GM21515 (cell line): ENCODE measurements around the gene ANO7.
"Not testable (repeated sequence)": the region's sequence is repeated elsewhere in the genome, so short reads cannot be mapped to it uniquely, and the experiment has no call there.

Experiments
- ATAC-seq: cut with Tn5 transposase; IDR thresholded peaks from one replicate; pipeline ENCODE4 v1.9.1; 2021; ENCODE audit not compliant: unreplicated experiment

ANO7 gene

GRCh38 chr2:241189093-241189855 is 797 bp downstream of the ANO7 start:
- no peak for ATAC-seq

DNA sequence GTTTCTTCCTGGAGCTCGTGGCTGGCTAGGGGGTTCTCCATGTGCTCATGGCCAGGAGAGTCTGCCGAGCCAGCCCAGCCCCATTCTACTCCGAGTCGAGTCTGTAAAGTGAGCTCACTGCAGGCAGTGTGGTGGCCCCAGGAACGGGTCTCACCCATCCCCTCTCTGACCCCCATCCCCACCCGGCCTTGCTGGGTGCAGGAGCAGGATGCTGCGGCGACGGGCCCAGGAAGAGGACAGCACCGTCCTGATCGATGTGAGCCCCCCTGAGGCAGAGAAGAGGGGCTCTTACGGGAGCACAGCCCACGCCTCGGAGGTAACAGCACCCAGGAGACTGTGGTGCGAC is 1.4 kb downstream of the ANO7 start:
- no peak for ATAC-seq

- ATAC-seq: no peak
Observed at GRCh38 chr2:241190291-241190981, 2.0 kb downstream of the ANO7 start.

GRCh38 chr2:241191081-241191480 is 2.6 kb downstream of the ANO7 start:
- no peak for ATAC-seq

DNA sequence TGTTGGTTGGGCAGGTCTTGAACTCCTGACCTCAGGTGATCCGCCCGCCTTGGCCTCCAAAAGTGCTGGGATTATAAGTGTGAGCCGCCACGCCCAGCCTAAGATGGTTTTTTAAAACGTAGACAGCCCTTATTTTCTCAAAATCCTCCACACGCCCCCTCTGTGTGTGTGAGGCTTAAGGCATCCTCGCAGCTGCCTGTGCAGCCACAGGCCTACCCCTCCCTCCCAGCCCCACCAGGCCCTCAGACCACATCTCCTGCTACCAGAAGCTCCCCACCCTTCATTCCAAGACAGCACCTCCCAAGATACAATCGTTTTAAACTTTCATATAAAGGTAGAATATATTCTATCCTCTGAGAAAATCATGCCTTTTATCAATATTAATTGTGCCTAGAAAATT is 4.8 kb downstream of the ANO7 start:
- no peak for ATAC-seq

- no peak for ATAC-seq
Observed at GRCh38 chr2:241194811-241195210, 6.3 kb downstream of the ANO7 start.

DNA sequence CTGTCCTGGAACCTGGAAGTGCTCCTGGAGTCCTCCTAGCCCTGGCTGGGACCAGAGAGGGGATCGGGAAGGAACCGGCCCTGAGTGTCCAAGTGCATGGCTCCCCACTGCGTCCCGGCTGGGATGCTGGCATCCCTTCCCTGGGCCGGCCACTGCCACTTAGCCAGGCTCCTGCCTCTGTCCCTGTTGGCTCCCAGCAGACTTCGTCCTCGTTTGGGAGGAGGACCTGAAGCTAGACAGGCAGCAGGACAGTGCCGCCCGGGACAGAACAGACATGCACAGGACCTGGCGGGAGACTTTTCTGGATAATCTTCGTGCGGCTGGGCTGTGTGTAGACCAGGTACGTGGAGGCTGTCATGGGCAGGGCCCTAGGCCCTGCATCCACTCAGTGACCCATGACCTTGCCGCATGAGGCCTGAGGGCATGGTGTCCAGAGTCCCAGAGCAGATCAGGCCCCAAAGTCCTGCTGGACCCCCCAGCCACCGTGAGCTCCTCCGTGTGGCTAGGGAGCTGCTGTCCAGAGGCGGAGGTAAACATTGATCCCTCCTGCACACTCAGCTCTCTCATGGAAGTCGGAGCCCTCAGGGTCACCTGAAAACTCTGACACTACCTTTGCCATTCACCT is 7.1 kb downstream of the ANO7 start:
- ATAC-seq: no peak

DNA sequence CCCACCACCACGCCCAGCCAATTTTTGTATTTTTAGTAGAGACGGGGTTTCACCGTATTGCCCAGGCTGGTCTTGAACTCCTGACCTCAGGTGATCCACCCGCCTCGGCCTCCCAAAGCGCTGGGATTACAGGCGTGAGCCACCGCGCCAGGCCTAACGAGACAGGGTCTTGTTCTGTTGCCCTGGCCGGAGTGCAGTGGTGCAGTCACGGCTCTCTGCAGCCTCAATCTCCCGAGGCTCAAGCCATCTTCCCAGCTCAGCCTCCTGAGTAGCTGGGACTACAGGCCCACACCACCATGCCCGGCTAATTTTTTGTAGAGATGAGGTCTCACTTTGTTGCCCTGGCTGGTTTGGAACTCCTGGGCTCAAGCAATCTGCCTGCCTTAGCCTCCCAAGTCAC is 8.8 kb downstream of the ANO7 start:
- ATAC-seq: not testable (repeated sequence)

DNA sequence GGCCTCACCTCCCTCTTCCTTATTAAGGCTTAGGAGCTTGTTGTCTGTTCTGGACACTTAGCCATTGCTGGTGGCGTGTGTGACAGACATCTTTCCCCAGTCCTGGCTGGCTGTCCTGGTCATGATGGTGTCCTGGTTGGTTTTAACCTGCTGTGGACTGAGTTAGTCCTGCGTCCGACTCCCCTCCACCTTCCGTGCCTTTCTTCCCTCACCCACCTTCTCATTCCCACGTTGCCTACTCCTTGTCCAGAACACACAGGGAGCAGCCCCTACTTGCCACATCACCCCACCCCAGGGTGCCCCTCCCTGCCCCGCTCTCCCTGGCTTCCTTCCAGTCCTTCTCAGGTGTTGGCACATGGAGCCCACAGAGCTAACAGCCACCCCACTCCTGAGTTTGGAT is 9.5 kb downstream of the ANO7 start:
- no peak for ATAC-seq

DNA sequence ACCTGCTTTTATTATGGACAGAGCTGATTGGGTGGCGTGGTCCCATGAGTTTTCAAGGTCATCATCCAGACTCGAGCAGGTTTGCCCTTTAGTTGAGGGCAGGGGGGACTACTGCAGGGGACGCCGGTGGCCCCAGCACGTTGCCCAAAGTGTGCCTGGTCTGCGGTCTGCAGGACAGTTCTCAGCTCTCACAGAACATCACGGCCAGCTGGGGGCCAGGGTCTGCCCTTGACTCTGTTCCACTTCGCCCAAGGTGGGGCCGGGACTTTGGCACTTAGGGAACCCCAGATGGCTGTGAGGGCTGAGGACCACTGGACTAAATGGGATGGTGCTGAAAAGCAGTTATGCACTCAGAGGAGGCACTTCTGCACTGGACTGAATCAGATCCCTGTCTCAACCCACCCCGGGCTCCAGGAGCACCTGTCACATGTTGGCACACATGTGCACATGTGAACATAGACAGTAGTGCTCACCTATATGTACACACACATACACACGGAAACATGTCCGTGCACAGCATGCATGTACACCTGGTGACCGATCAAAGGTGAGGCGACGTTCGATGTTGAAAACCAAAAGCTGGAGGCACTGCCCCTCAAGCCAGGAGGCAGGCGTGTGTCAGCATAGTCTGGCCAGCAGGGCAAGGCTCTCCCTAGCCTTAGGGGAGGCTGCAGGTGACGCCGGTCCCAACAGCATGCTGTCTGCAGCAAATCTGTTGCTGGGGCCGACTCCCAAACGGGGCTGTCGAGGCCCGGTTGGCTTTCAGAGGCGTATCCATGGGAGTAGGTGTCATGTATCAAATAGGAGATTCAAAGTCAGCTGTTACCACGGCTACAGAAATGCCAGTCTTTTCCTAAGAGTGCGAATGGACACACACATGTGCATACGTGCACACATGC is 10.2 kb downstream of the ANO7 start:
- no peak for ATAC-seq

DNA sequence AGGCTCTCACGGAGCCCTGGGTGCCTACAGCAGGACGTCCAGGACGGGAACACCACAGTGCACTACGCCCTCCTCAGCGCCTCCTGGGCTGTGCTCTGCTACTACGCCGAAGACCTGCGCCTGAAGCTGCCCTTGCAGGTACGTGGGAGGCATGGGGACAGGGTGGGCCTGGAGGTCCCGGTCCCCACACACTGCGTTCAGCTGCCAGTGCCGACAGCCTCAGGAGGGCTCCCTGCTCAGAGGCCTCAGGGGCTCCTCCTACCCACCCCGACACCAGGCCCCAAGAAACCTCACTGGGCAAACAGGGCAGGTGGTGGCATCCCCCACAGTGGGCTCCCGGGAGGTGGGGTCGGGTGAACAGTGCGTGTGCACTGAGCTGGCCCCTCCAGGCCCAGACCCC is 10.8 kb downstream of the ANO7 start:
- ATAC-seq: no peak

- no peak for ATAC-seq
Observed at GRCh38 chr2:241199897-241200821, 11.7 kb downstream of the ANO7 start.

DNA sequence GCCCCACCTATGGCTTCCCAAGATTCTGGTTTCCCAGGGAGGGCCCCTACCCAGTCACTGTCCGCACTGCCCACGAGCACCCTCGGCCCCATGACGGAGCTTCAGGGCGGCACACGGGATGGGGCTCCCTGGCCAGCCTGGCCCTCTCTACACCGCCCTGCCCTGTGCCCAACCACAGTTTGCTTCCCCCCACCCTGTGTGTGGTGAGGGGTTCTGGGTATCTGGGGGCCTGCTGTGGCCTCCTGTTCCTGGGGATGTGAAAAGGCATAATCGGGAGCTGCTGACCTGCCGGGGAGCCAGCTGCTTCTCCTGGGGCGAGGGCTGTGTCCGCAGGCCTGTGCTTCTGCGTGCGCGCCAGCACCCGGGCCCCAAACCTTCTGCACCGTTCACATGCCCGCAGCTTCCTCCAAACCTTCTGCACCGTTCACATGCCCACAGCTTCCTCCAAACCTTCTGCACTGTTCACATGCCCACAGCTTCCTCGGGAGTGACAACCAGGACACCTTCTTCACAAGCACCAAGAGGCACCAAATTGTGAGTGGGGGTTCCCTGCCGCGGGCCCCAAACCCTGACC is 12.4 kb downstream of the ANO7 start:
- no peak for ATAC-seq

GRCh38 chr2:241201445-241202267 is 13.2 kb downstream of the ANO7 start:
- no peak for ATAC-seq

DNA sequence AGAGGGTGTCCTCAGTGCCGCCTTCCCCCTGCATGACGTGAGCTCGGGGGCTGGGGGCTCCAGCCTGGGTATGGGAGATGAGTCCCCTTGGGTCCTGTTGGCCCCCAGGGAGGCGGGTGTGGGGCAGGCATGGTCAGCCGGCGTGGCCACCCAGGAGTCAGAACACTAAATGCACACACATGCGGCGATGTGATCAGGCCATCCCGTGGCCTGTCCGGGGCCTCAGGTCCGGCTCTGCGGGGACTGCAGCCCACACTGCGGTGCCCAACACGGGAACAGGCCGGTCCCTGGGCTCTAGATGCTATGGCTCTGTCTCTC is 13.8 kb downstream of the ANO7 start:
- ATAC-seq: no peak

DNA sequence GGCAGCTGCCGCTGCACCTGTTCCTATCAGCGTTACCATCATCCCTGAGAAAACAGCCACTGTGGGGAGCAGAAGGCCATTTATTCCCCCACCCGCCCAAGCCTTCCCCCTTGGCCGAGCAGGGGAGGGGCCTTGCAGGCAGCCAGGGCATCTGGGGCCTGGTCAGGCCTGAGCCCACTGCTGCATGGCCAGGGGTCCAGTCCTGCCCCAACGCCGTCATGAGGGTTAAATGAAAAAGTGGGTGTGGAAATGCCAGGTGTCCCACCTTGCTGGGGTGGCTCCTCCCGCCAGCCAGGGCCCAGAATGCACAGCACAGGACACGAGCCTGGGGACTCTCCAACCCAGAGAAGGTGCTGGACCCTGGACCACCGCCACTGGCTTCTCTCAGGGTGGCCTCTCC is 14.2 kb downstream of the ANO7 start:
- ATAC-seq: no peak

- no peak for ATAC-seq
Observed at GRCh38 chr2:241203218-241204009, 14.9 kb downstream of the ANO7 start.

DNA sequence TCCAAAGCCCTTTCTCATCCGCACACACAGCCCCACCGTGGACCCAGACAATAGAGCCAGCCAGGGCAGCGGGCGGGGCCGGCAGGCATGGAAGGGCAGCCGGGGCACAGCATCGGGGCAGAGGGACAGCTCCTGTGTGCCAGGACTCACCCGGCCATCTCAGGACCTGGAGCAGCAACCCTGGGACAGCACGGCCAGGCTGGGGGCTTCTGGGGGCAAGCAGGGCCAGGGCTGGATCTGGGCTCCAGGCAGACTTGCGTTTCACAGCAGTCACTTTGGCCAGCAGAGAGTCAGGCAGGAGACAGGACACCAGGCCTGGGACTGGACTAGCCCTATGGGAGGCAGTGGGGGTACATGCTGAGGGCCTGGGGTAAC is 15.5 kb downstream of the ANO7 start:
- ATAC-seq: no peak

DNA sequence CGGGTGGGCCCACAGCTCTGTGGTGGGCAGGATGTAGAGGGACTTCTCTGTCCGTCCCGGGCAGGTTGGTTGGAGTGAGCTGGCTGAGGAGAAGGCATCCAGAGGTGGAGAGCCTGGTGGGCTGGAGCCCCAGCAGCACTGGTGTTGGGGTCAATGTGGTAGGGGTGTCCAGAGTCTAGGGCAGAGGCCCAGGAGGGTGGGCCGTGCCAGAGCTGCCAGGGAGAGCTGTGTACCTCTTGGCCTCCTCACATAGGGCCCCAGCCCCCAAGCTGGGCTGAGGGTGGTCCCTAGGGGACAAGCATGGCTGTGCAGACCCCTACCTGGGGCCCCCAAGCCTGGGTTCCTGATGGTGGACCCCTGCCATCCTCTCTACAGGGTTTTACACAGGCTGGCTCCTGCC is 16.0 kb downstream of the ANO7 start:
- ATAC-seq: no peak
